Bronchus fibroblast of lung (primary cell): ENCODE data around the gene SWT1. TPM values are rescaled to one million over a fixed set of nuclear protein-coding genes. Genes with fewer than 3 reads are reported as not detected.

Experiments used
- total RNA-seq: library from RNA; depleted of rRNA; stranded (reverse); fragments of >200 nt; gene quantifications from 2 replicates; pipeline ENCODE4 v1.2.3, GENCODE V29; 2015

SWT1 gene, protein sequence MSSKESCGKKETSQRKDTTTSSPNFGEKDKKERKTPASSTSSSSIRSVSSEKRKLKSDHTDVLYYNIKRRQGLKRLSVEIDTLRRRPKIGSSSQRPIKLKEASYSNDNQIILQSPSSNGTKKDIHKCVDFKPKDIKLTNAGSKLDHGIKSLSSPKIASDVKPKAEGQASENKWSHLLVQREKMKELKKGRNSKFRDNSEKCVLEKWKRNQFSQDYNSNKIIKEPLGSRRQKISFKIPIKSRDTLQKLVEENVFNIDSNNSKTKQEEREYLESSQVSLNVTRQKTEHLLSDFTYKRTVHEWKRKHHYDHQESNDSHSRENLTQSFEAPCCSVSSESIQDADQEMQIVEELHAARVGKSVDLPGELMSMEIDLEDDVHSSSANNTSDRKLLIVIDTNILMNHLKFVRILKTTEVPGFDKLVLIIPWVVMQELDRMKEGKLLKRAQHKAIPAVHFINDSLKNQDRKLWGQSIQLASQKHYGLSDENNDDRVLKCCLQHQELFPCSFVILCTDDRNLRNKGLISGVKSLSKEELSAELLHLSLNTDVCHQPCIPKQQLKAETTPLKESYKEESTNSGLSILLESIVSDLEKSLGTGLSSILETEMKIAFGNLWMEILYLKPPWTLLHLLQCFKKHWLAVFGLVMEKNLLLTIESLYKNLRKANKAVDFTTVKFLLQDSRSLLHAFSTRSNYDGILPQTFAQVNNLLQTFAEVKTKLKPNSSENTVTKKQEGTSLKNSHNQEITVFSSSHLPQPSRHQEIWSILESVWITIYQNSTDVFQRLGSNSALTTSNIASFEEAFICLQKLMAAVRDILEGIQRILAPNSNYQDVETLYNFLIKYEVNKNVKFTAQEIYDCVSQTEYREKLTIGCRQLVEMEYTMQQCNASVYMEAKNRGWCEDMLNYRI
- 2.1 and 2.5 TPM in 2 replicates for total RNA-seq

GRCh38 chr1:185156854-185157598 lies at the start of gene SWT1, which contains the start of gene TRMT1L:
Gene SWT1, plus strand, starts transcription at chr1:185157167. Its CDS starts 3,675 bp downstream, at chr1:185160842.
Gene TRMT1L, minus strand, starts transcription at chr1:185156953. Its CDS starts 241 bp downstream, at chr1:185156712.

DNA sequence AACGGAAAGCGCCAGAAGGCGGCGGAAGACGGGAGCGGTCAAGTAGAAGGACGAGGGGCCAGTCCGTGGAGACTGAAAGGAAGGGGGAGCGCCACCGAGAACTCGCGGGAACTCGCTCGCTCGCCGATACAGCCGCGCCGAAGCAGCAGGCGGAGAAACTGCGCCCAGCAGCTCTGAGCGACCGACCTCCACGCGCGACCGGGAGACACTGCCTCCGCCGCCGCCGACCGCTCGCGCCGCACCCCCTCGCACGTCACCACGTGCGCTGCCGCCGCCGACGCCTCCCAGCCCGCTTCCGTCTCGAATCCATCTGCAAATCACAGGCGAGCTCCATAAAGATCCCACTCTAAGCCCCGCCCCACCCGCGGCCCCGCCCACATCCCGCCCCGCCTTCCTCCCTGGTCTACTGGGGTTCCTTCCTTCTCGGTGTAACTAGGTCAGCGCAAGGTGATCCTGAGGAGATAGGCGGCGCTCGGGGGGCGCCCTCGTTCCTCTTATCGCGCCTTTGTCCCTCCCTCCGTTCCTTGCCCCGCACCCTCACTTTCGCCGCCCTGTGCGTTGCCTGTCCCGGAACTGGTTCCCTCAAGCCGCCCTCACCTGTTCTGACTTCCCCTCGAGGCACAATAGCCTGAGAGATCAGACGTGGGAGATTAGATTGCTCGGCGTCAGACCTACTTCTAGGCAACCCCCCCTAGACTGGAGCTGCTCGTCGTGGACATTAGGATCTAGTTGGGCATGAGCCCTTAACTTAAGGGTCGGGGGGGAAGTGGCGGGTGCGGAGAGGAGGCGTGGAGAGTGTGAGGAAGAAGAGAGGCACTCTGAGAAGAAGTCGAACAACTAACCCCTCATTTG lies 160.3 kb downstream of the SWT1 start, which contains the start of gene IVNS1ABP:
IVNS1ABP (minus strand) TSS at position 210 of the 852 bp plus-strand sequence. CDS start 7,750 bp downstream, outside the sequence.

Other genes starting within 250 kb of the SWT1 start
- gene NIBAN1, start 182.7 kb upstream of the SWT1 start, total RNA-seq, result 23.6 and 26.2 TPM in 2 replicates
- 10.6 and 12.3 TPM in 2 replicates for gene RNF2, start 111.6 kb upstream of the SWT1 start, total RNA-seq
- 10.3 and 15.5 TPM in 2 replicates for gene TRMT1L, start 214 bp upstream of the SWT1 start, total RNA-seq
- 20.7 and 22.0 TPM in 2 replicates for gene IVNS1ABP, start 160.1 kb downstream of the SWT1 start, total RNA-seq